ENCODE measurements around the gene ASB18. TPM values are rescaled to one million over a fixed set of nuclear protein-coding genes. Genes with fewer than 3 reads are reported as not detected.

ASB18 gene
- total and polyA plus RNA-seq, 2 of the 8 experiments (the other 6 are each of a cell fraction or from before 2014, with no cell fraction given), result not detected

- DNase-seq (ENCODE audit: low read depth in 1 of 2, low spot score in 2 of 2), result no peak
- Histone ChIP-seq H2BK5ac (ENCODE audit: low read depth, low read length) (no peak overlapping the region), H2BK12ac (ENCODE audit: low read depth, low read length) (no peak overlapping the region), H3K18ac (ENCODE audit: extremely low read depth, low read length) (no peak overlapping the region), H3K56ac (replicated peaks; ENCODE audit: insufficient read length, low read depth, low read length) (no peak overlapping the region), H2AFZ (ENCODE audit: low read length) (no peak overlapping the region), H3K27ac (ENCODE audit: low read depth, low read length) (no peak overlapping the region), H3K9me3 (ENCODE audit: insufficient read depth in 2 of 2, low read depth in 1 of 2, low read length in 1 of 2) (no peaks in the 10 kb centered on the region), H2BK20ac (ENCODE audit: low read length) (no peak overlapping the region), H3K4me2 (ENCODE audit: insufficient read depth in 1 of 2, low read depth in 2 of 2, low read length in 2 of 2) (no peak overlapping the region), H4K8ac (ENCODE audit: extremely low read depth, insufficient read depth, low read length) (no peak overlapping the region), H3K79me1 (ENCODE audit: low read depth, low read length) (no peaks in the 10 kb centered on the region), H3K23ac (ENCODE audit: insufficient read length) (no peak overlapping the region), H3K36me3 (ENCODE audit: control insufficient read depth in 2 of 4, insufficient read depth in 4 of 4, low read length in 3 of 4) (no peaks in the 10 kb centered on the region), H2BK15ac (ENCODE audit: low read length) (no peak overlapping the region), H3K14ac (ENCODE audit: insufficient read length) (no peak overlapping the region), H3K79me2 (ENCODE audit: control insufficient read depth in 1 of 2, insufficient read depth in 2 of 2, low read length in 2 of 2) (no peaks in the 10 kb centered on the region), H3K9ac (replicated peaks in 1 of 4; ENCODE audit: extremely low read depth in 1 of 4, low read depth in 3 of 4, low read length in 3 of 4) (no peak overlapping the region), H3K4me1 (replicated peaks in 1 of 4; ENCODE audit: control insufficient read depth in 3 of 4, insufficient read depth in 4 of 4, low read length in 3 of 4) (peaks cover 0 to 4% (median 0%) of the 10 kb centered on the region in 4 experiments; a peak in 2 of 7 replicates), H3K23me2 (ENCODE audit: low read depth, low read length) (no peaks in the 10 kb centered on the region), H3K4ac (replicated peaks; ENCODE audit: insufficient read length, low read depth, low read length) (no peak overlapping the region), H2BK120ac (replicated peaks; ENCODE audit: low read depth, low read length) (no peak overlapping the region), H3K27me3 (replicated peaks in 1 of 4; ENCODE audit: control insufficient read depth in 3 of 4, extremely low read depth in 1 of 4, insufficient read depth in 3 of 4, low read length in 3 of 4) (no peaks in the 10 kb centered on the region), H2AK5ac (ENCODE audit: low read depth, low read length) (no peak overlapping the region), H4K91ac (replicated peaks; ENCODE audit: insufficient read length, low read length) (no peak overlapping the region), H3K4me3 (ENCODE audit: extremely low read depth in 1 of 4, insufficient read depth in 2 of 4, low read depth in 3 of 4, low read length in 4 of 4) (no peak overlapping the region), H4K20me1 (replicated peaks in 1 of 2; ENCODE audit: control insufficient read depth in 1 of 2, insufficient read depth in 2 of 2, low read length in 2 of 2) (no peaks in the 10 kb centered on the region), H4K5ac (ENCODE audit: insufficient read length, low read depth, low read length) (no peak overlapping the region)
- 92% methylated on average over 12 of the region's 12 CpGs; no CpG with 5 or more reads in 1 of the 2 experiments for WGBS, 2 experiments (ENCODE audit: extremely low coverage in 1 of 2, insufficient coverage in 1 of 2, insufficient read length in 1 of 2, insufficient replicate concordance in 2 of 2, low coverage in 1 of 2, low lambda C conversion rate in 2 of 2, missing lambda C conversion rate in 1 of 2)
- no peak for FAIRE-seq
- CTCF ChIA-PET (ENCODE audit: partially characterized antibody), result interaction anchor here (0.6 to 2.1 kb wide), 7 partner anchors 13 to 417 kb away, joined by 3 to 14 read pairs (median 5); no protein-coding TSS in a partner anchor
- POLR2A ChIA-PET (ENCODE audit: partially characterized antibody), result interaction anchor here (0.6 to 1.0 kb wide), 2 partner anchors 27 to 76 kb away, joined by 3 read pairs; no protein-coding TSS in a partner anchor
- no peak for TF ChIP-seq ATF2 (IDR thresholded peaks at IDR 0.05; ENCODE audit: low read length)
- no peak for TF ChIP-seq HDAC6 (IDR thresholded peaks at IDR 0.05; ENCODE audit: low read depth, low read length)
- no peak for TF ChIP-seq ATF3 (IDR thresholded peaks at IDR 0.05; ENCODE audit: insufficient read depth, low read depth, low read length)
- no peak for TF ChIP-seq KDM4A (IDR thresholded peaks at IDR 0.05; ENCODE audit: low read depth, low read length, severe bottlenecking)
- no peak for TF ChIP-seq SIX5 (IDR thresholded peaks at IDR 0.05; ENCODE audit: low read depth, low read length)
- no peak for TF ChIP-seq TCF12 (IDR thresholded peaks at IDR 0.05; ENCODE audit: low read depth, low read length)
- no peak for TF ChIP-seq BCL11A (IDR thresholded peaks at IDR 0.05; ENCODE audit: low read depth in 2 of 2, low read length in 2 of 2)
- TF ChIP-seq BACH1 (IDR thresholded peaks at IDR 0.05; ENCODE audit: low read length), result no peak
- no peak for TF ChIP-seq YY1 (IDR thresholded peaks at IDR 0.05; ENCODE audit: low read depth, low read length)
- no peak for TF ChIP-seq SUZ12 (IDR thresholded peaks at IDR 0.05; ENCODE audit: low read length)
- TF ChIP-seq GABPA (IDR thresholded peaks at IDR 0.05; ENCODE audit: borderline replicate concordance, insufficient read depth, low read length), result no peak
- TF ChIP-seq CHD1 (IDR thresholded peaks at IDR 0.05; ENCODE audit: low read depth, low read length), result no peak
- TF ChIP-seq POU5F1 (IDR thresholded peaks at IDR 0.05; ENCODE audit: low read depth, low read length), result no peak
These were observed 68.5 kb downstream of the ASB18 start for GRCh38 chr2:236195726-236196125.

Measured in H1 (cell line).